Cardiac muscle cell (in vitro differentiated cells and primary cell): Measurements from ENCODE around the gene ATP5PO. TPM values are rescaled to one million over a fixed set of nuclear protein-coding genes. Genes with fewer than 3 reads are reported as not detected.
"Not testable (repeated sequence)": the region's sequence is repeated elsewhere in the genome, so short reads cannot be mapped to it uniquely, and the experiment has no call there.

ENCODE experiments used
- DNase-seq, 2 donors: peaks; one replicate each; pipeline versions ENCODE4 v3.0.0 to v3.0.0-alpha.2; 2010 to 2017; ENCODE audit warnings: low read depth in 1 of 2, low spot score in 1 of 2
- H3K27ac ChIP-seq: fragments of 200-600 bp; sonication (generic); 2 replicates; pipeline ENCODE4 v1.5.1; 2016
- H3K27me3 ChIP-seq: fragments of 200-600 bp; sonication (generic); 2 replicates; pipeline ENCODE4 v1.6.0; 2016; ENCODE audit warnings: control low read depth
- H3K36me3 ChIP-seq: fragments of 200-600 bp; sonication (generic); 2 replicates; pipeline ENCODE4 v1.5.1; 2016; ENCODE audit warnings: control low read depth
- H3K4me1 ChIP-seq: fragments of 200-600 bp; sonication (generic); 2 replicates; pipeline ENCODE4 v1.8.1; 2017; ENCODE audit warnings: low read depth, mild to moderate bottlenecking, mixed run types
- H3K4me3 ChIP-seq: fragments of 200-600 bp; sonication (generic); 2 replicates; pipeline ENCODE4 v1.5.1; 2016; ENCODE audit warnings: mild to moderate bottlenecking
- H3K9me3 ChIP-seq: fragments of 200-600 bp; sonication (generic); 2 replicates; pipeline ENCODE4 v1.5.1; 2017; ENCODE audit warnings: low read depth, mild to moderate bottlenecking, control low read depth
- CTCF ChIP-seq: IDR thresholded peaks from 2 replicates; pipeline ENCODE4 v1.5.1; 2012; ENCODE audit warnings: low read depth, mild to moderate bottlenecking, low read length
- polyA plus RNA-seq: library from polyadenylated mRNA; unstranded; fragments of >200 nt; fragmentation: Nextera tagmentation; extraction: Ambion mirVana; gene quantifications from 2 replicates; pipeline ENCODE4 v1.2.1, GENCODE V29; 2016
- total RNA-seq: library from RNA; depleted of rRNA; stranded (reverse); fragments of >200 nt; gene quantifications from 2 replicates; pipeline ENCODE4 v1.2.3, GENCODE V29; 2016

The ATP5PO gene
- total and polyA plus RNA-seq, 2 experiments from 2014 or later: 251 to 1,053 TPM

- Histone ChIP-seq H3K27me3 (no peaks in the 10 kb centered on the region), H3K4me3 (peak overlapping the region; percentile 32), H3K27ac (peak overlapping the region; percentile 78), H3K36me3 (no peaks in the 10 kb centered on the region), H3K4me1 (peaks cover 15% of the 10 kb centered on the region), H3K9me3 (no peaks in the 10 kb centered on the region)
- DNase-seq: peak in 1 of 2 donors; percentile 32
- no peak for TF ChIP-seq CTCF
These were observed 16.3 kb upstream of the ATP5PO start for GRCh38 chr21:33931799-33932390.

- not testable (repeated sequence) for H3K27me3 ChIP-seq, H3K36me3 ChIP-seq, DNase-seq, H3K9me3 ChIP-seq
- peaks cover 15% of the 10 kb centered on the region for H3K4me1 ChIP-seq
- peak overlapping the region; percentile 78 for H3K27ac ChIP-seq
- peak overlapping the region; percentile 32 for H3K4me3 ChIP-seq
These were observed 15.6 kb upstream of the ATP5PO start for GRCh38 chr21:33931052-33931798.

- not testable (repeated sequence) for H3K36me3 ChIP-seq, H3K9me3 ChIP-seq, H3K4me1 ChIP-seq, H3K27ac ChIP-seq, H3K4me3 ChIP-seq, H3K27me3 ChIP-seq, DNase-seq
These were observed 10.6 kb upstream of the ATP5PO start for GRCh38 chr21:33926248-33926647.

- Histone ChIP-seq H3K4me3 (no peak overlapping the region), H3K4me1 (peaks cover 4% of the 10 kb centered on the region), H3K27me3 (no peaks in the 10 kb centered on the region), H3K9me3 (no peaks in the 10 kb centered on the region), H3K36me3 (no peaks in the 10 kb centered on the region), H3K27ac (no peak overlapping the region)
- no peak for TF ChIP-seq CTCF
- DNase-seq: no peak
These were observed 9.1 kb upstream of the ATP5PO start for GRCh38 chr21:33924766-33925100.

- DNase-seq: peak; percentile 86 to 95
- TF ChIP-seq CTCF: peak; percentile 86
- H3K4me3 ChIP-seq: no peak overlapping the region
These were observed 8.6 kb upstream of the ATP5PO start for GRCh38 chr21:33924079-33924765.

GRCh38 chr21:33917421-33917820, 1.8 kb upstream of the ATP5PO start:
- Histone ChIP-seq H3K36me3 (peaks cover 7% of the 10 kb centered on the region), H3K27me3 (no peaks in the 10 kb centered on the region), H3K27ac (no peak overlapping the region), H3K4me3 (no peak overlapping the region), H3K9me3 (no peaks in the 10 kb centered on the region), H3K4me1 (peaks cover 9% of the 10 kb centered on the region)
- TF ChIP-seq CTCF: no peak
- no peak for DNase-seq

More at GRCh38 chr21:33924079-33924765, 8.6 kb upstream of the ATP5PO start:
- Histone ChIP-seq H3K27ac (no peak overlapping the region), H3K36me3 (no peaks in the 10 kb centered on the region), H3K9me3 (no peaks in the 10 kb centered on the region), H3K4me1 (peaks cover 4% of the 10 kb centered on the region), H3K27me3 (no peaks in the 10 kb centered on the region)
